HG03097 (cell line): ENCODE measurements around the gene RPS17.
"Not testable (repeated sequence)": the region's sequence is repeated elsewhere in the genome, so short reads cannot be mapped to it uniquely, and the experiment has no call there.

Experiments
- ATAC-seq: cut with Tn5 transposase; IDR thresholded peaks from one replicate; pipeline ENCODE4 v1.9.1; 2021; ENCODE audit not compliant: unreplicated experiment, low FRiP score

Gene RPS17

DNA sequence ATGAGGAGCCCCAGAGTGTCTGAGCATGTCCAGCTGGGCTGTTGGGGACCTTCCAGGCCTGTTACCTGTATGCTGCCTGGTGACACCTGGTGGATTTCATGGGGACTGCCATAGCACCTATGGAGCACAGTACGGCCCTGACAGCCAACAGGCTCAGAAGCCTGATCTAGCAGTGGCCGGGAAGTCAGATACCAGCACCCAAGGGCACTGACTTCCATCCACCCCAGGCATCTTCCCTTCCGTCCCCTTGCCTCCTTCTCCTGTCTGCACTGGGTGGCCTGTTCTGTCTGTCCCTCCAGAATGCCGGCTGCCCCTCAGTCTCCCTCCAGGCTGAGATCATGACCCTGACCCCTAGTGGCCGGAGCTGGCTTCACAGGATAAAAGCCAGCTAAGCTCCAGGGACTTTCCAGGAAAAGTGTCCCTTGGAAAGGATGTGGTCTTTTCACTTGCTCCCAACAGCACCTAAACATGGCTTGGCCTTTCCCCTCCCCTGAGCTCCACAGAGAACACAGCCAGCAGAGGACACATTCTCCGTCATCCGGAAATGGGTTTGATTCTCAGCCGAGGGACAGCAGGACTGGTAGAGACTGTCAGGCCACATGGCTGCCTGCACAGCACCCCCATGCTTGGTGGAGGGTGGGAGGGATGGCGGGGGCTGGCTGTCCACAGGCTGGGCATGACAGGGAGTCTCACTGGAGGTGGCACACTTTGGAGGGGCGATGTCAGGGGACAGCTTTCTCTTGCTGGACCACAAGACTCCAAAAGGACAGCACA lies 9.5 kb downstream of the RPS17 start:
- no peak for ATAC-seq

DNA sequence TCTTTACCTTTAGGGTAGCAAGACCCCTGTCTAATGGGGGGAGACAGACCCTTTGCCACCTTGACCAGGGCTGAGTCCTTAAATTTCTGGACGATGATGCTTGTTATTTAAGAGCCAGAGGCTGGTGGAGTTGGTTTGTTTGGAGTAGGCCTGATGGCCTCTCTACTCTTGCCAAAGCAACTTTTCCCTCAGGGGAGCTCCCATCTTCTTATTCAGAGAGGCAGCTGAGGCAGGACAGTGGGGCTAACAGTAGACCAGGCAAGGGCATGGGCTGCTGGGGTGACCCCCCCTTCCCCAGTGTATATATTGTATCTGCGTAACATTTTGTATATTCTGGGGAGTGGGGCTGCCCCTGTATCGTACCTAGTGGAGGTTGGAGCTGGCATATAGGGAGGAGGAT lies 10.3 kb downstream of the RPS17 start:
- ATAC-seq: no peak

- ATAC-seq: not testable (repeated sequence)
These were observed 26.7 kb downstream of the RPS17 start for GRCh38 chr15:82513587-82513986.

- not testable (repeated sequence) for ATAC-seq
These were observed 32.6 kb downstream of the RPS17 start for GRCh38 chr15:82507693-82508092.

- not testable (repeated sequence) for ATAC-seq
These were observed 33.2 kb downstream of the RPS17 start for GRCh38 chr15:82507087-82507486.

DNA sequence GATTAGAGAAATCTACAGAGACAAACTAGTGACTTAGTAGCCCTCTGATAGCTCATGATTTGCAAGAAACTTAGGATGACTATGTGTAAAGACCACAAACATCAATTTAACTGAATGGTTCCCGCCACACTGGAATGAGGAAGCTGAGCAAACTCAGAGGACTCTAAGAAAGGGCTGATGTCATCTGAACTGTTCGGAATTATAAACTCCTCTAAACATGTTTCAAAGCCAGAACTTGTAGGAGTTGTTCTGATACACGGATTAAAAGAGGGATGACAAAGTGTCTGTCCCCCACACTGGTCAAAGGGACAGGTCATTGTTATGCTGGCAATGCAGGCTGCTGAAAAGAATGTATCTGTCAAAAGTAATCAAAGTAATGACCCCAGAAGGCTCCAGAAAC lies 34.4 kb downstream of the RPS17 start:
- ATAC-seq: not testable (repeated sequence)

DNA sequence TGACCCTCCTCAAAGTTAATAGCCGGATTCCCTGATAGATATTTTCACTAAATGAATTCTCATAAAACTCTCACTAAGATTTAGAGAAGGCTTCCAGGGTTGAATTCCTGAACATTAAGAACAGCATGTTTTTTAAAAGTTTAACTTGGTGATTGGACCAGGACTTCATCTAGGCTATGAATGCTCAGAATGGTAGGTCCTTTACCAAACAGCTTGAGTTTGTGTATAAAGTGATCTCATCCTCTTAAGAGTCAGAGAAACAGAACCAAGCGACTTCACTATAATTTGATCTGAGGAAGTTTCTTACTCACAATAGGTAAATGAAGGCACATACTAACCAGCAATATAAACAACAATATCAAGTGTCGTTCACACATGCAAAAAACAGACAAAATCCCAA lies 36.2 kb downstream of the RPS17 start:
- ATAC-seq: not testable (repeated sequence)

DNA sequence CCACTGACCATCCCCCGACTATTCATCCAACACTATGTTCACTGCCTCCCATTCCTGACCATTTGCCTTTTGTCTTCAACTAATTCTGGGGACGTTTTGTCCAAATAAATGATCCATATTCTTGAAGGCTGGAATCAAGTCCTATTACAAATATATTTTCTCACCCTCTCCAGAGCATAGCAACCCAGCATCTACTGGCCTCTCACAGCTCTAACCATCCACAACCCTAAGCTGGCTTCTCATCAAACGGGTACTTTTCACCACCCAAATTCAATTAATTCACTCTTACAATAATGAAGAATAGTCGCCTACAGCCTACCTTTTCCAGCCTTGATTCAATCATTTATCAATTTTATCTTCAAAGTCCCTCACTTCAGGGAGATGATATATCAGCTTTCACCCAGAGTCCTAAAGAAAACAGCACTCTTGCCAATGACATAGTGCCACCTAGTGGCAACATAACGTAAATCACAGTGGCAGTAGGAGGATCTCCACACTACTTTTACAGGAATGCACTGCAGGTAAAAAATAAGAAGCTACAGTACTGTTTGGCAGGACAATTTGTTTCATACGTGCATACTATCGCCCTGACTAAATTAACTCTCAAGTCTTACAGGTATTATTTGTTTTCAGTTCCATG lies 37.4 kb downstream of the RPS17 start:
- ATAC-seq: not testable (repeated sequence)

- ATAC-seq: not testable (repeated sequence)
These were observed 39.5 kb downstream of the RPS17 start for GRCh38 chr15:82500772-82501171.

- not testable (repeated sequence) for ATAC-seq
These were observed 42.3 kb downstream of the RPS17 start for GRCh38 chr15:82497978-82498377.

DNA sequence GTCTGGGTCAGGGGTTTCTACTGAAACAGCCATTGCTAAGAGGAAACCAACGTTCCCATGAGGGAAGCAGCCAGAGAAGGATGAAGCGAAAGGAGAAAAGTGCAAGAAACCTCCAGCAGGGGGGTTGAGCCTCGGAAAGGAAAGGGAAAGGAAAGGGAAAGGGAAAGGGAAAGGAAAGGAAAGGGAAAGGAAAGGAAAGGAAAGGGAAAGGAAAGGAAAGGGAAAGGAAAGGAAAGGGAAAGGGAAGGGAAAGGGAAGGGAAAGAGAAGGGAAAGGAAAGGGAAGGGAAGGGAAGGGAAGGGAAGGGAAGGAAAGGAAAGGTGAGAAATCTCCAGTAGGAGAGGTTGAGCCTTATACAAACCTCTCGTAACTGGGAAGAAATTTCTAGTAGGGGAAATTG lies 52.0 kb downstream of the RPS17 start:
- ATAC-seq: not testable (repeated sequence)

DNA sequence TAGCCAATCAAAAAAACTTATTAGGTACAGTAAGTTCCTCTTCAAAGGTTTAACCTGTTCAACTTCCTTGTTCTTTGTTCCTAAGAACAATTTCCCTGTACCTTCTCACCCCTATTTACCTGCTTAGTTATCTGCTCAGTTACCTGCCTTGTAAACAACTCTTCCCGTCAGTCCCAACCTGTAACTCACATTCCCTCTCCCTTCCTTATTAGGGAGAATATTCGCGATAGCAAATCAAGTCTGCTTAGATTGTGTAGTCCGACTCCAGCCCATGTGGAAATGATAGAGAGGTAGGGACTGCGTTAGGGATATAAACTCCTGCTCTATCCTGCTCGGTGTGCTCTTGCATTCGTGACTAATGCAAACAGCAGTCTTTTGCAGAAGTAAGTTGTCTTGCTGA lies 53.2 kb downstream of the RPS17 start:
- ATAC-seq: not testable (repeated sequence)
